WTC11 (cell line): Measurements from ENCODE around the gene CFDP1. TPM values are rescaled to one million over a fixed set of nuclear protein-coding genes. Genes with fewer than 3 reads are reported as not detected.

Source experiments
- ATAC-seq: fragments of 200-7000 bp; cut with Tn5 transposase; 2 replicates; pipeline ENCODE4 v1.10.0; 2021; ENCODE audit warnings: mild to moderate bottlenecking, moderate library complexity
- CTCF ChIA-PET: fragments of 300-600 bp; sonication (Branson Sonifier 250); formaldehyde crosslinking; loops from one replicate; lab custom pipeline; 2021; ENCODE audit warnings: antibody characterized with exemption; lab: Charles Lee
- POLR2A ChIA-PET: fragments of 350-600 bp; sonication (Branson Sonifier 250); formaldehyde crosslinking; loops from one replicate; lab custom pipeline; 2021; ENCODE audit warnings: antibody characterized with exemption; lab: Charles Lee
- DNase-seq: peaks from one replicate; pipeline ENCODE4 v3.0.0; 2021; ENCODE audit warnings: low spot score
- H3K27ac Mint-ChIP-seq: 2 replicates; pipeline ENCODE4 v1.8.0; 2021; ENCODE audit warnings: mixed read lengths
- H3K27me3 Mint-ChIP-seq: 2 replicates; pipeline ENCODE4 v1.8.0; 2021; ENCODE audit warnings: low read depth, mild to moderate bottlenecking, moderate library complexity, mixed read lengths
- H3K36me3 Mint-ChIP-seq: 2 replicates; pipeline ENCODE4 v1.8.0; 2021; ENCODE audit warnings: mixed read lengths
- H3K4me1 Mint-ChIP-seq: 2 replicates; pipeline ENCODE4 v1.8.0; 2022; ENCODE audit warnings: mixed read lengths
- H3K4me3 Mint-ChIP-seq: 2 replicates; pipeline ENCODE4 v1.8.0; 2021; ENCODE audit warnings: mild to moderate bottlenecking, moderate library complexity, mixed read lengths
- H3K9me3 Mint-ChIP-seq: 2 replicates; pipeline ENCODE4 v1.8.0; 2021; ENCODE audit warnings: mixed read lengths
- ATF1 ChIP-seq: sonication (generic); formaldehyde crosslinking; IDR thresholded peaks from 2 replicates; pipeline ENCODE4 v1.8.1; 2023; ENCODE audit warnings: mild to moderate bottlenecking, moderate library complexity, missing genetic modification reagents
- CBFB ChIP-seq: sonication (generic); formaldehyde crosslinking; IDR thresholded peaks from 2 replicates; pipeline ENCODE4 v1.8.1; 2022; ENCODE audit warnings: mild to moderate bottlenecking, low read depth, missing genetic modification reagents
- CDX4 ChIP-seq: fragments of 250-450 bp; sonication (Bioruptor Pico); IDR thresholded peaks from 2 replicates; pipeline ENCODE4 v1.9.0; 2021; ENCODE audit warnings: moderate library complexity, mild to moderate bottlenecking, inconsistent platforms, borderline replicate concordance
- CREB1 ChIP-seq: sonication (generic); formaldehyde crosslinking; IDR thresholded peaks from 2 replicates; pipeline ENCODE4 v1.8.0; 2023; ENCODE audit warnings: mild to moderate bottlenecking, missing genetic modification reagents
- CREM ChIP-seq: sonication (generic); formaldehyde crosslinking; IDR thresholded peaks from 2 replicates; pipeline ENCODE4 v1.8.1; 2022; ENCODE audit warnings: mild to moderate bottlenecking, missing genetic modification reagents, moderate library complexity
- FOXJ3 ChIP-seq: sonication (generic); formaldehyde crosslinking; IDR thresholded peaks from 2 replicates; pipeline ENCODE4 v1.9.0; 2021; ENCODE audit warnings: missing genetic modification reagents, mild to moderate bottlenecking, borderline replicate concordance
- FOXP1 ChIP-seq: sonication (generic); formaldehyde crosslinking; IDR thresholded peaks from 2 replicates; pipeline ENCODE4 v1.8.0; 2022; ENCODE audit warnings: missing genetic modification reagents, mild to moderate bottlenecking, moderate library complexity, borderline replicate concordance
- JAZF1 ChIP-seq: fragments of 250-450 bp; sonication (Bioruptor Pico); IDR thresholded peaks from 2 replicates; pipeline ENCODE4 v1.9.0; 2021; ENCODE audit warnings: moderate library complexity, mild to moderate bottlenecking, inconsistent platforms
- JUN ChIP-seq: sonication (generic); formaldehyde crosslinking; IDR thresholded peaks from 2 replicates; pipeline ENCODE4 v1.8.0; 2023; ENCODE audit warnings: mild to moderate bottlenecking, missing genetic modification reagents
- NFATC4 ChIP-seq: fragments of 250-450 bp; sonication (Bioruptor Pico); IDR thresholded peaks from 2 replicates; pipeline ENCODE4 v1.9.0; 2021; ENCODE audit warnings: mild to moderate bottlenecking
- PRRX2 ChIP-seq: fragments of 250-450 bp; sonication (Bioruptor Pico); IDR thresholded peaks from 2 replicates; pipeline ENCODE4 v1.8.0; 2021; ENCODE audit warnings: mild to moderate bottlenecking
- RELA ChIP-seq: sonication (generic); formaldehyde crosslinking; IDR thresholded peaks from 2 replicates; pipeline ENCODE4 v1.8.1; 2022; ENCODE audit warnings: missing genetic modification reagents, mild to moderate bottlenecking, borderline replicate concordance
- SOX15 ChIP-seq: fragments of 250-450 bp; sonication (Bioruptor Pico); IDR thresholded peaks from 2 replicates; pipeline ENCODE4 v1.9.0; 2021; ENCODE audit warnings: mild to moderate bottlenecking
- SP1 ChIP-seq: sonication (generic); formaldehyde crosslinking; conservative IDR thresholded peaks from 2 replicates; pipeline ENCODE4 v1.8.1; 2022; ENCODE audit warnings: missing genetic modification reagents
- TEAD1 ChIP-seq: sonication (generic); formaldehyde crosslinking; IDR thresholded peaks from 2 replicates; pipeline ENCODE4 v1.8.0; 2022; ENCODE audit warnings: mild to moderate bottlenecking, missing genetic modification reagents
- TP53 ChIP-seq: sonication (generic); formaldehyde crosslinking; IDR thresholded peaks from 2 replicates; pipeline ENCODE4 v1.8.1; 2023; ENCODE audit warnings: mild to moderate bottlenecking, missing genetic modification reagents
- ZNF396 ChIP-seq: fragments of 250-450 bp; sonication (Bioruptor Pico); IDR thresholded peaks from 2 replicates; pipeline ENCODE4 v1.8.0; 2021; ENCODE audit warnings: mild to moderate bottlenecking, moderate library complexity, borderline replicate concordance
- total RNA-seq: library from RNA; stranded (reverse); gene quantifications from 3 replicates; pipeline ENCODE4 v1.2.3, GENCODE V29; 2021
- TF ChIP-seq, protein P1 (sequence below): sonication (generic); formaldehyde crosslinking; IDR thresholded peaks from 2 replicates; pipeline ENCODE4 v1.8.0; 2023; ENCODE audit warnings: missing genetic modification reagents, mild to moderate bottlenecking, borderline replicate concordance
- TF ChIP-seq, protein P2 (sequence below): sonication (generic); formaldehyde crosslinking; IDR thresholded peaks from 2 replicates; pipeline ENCODE4 v1.8.1; 2023; ENCODE audit warnings: mild to moderate bottlenecking, missing genetic modification reagents, moderate library complexity
- TF ChIP-seq, protein P3 (sequence below): sonication (generic); formaldehyde crosslinking; IDR thresholded peaks from 2 replicates; pipeline ENCODE4 v1.8.1; 2022; ENCODE audit warnings: low read depth, mild to moderate bottlenecking, moderate library complexity, missing genetic modification reagents, borderline replicate concordance
- TF ChIP-seq, protein P4 (sequence below): sonication (generic); formaldehyde crosslinking; conservative IDR thresholded peaks from 2 replicates; pipeline ENCODE4 v1.8.1; 2023; ENCODE audit warnings: mild to moderate bottlenecking, low read depth, missing genetic modification reagents, moderate library complexity
- TF ChIP-seq, protein P5 (sequence below): sonication (generic); formaldehyde crosslinking; IDR thresholded peaks from 2 replicates; pipeline ENCODE4 v1.8.0; 2022; ENCODE audit warnings: mild to moderate bottlenecking, missing genetic modification reagents

Gene CFDP1
- total RNA-seq, 1 experiment from 2014 or later: 79.2 TPM

DNA sequence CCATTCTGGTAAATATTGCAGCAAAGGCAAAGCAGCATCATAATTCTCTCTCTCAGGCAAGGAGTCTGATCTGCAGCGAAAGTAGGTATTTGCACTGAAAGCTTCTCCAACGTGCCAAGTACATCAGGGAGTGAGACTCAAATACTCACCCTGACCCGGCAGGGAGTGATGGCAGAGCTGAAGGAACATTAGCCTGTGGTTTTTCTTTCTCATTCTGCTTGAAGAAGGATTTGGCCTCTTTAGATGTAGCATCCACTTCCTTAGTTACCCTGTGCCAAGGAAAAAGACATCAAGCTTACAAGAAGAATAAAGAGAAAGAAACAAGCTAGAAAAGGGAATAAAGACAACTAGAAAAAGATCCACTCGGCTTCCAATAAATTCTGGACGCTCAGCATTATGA lies 38.4 kb downstream of the CFDP1 start:
- H3K4me1 Mint-ChIP-seq: peaks cover 3% of the 10 kb centered on the region; the same call in 1 of the 2 replicates
- ATAC-seq: no peak
- no peak for DNase-seq
- ChIA-PET CTCF (interaction anchor here (1.9 kb wide), 1 partner anchor 10 kb away, joined by 8 read pairs; no protein-coding TSS in a partner anchor), POLR2A (no interaction called here)
- TF ChIP-seq TP53 (CRISPR knock-in tag) (no peak), NFATC4 (no peak), FOXP1 (CRISPR knock-in tag) (no peak)
- TF ChIP-seq, protein P1, sequence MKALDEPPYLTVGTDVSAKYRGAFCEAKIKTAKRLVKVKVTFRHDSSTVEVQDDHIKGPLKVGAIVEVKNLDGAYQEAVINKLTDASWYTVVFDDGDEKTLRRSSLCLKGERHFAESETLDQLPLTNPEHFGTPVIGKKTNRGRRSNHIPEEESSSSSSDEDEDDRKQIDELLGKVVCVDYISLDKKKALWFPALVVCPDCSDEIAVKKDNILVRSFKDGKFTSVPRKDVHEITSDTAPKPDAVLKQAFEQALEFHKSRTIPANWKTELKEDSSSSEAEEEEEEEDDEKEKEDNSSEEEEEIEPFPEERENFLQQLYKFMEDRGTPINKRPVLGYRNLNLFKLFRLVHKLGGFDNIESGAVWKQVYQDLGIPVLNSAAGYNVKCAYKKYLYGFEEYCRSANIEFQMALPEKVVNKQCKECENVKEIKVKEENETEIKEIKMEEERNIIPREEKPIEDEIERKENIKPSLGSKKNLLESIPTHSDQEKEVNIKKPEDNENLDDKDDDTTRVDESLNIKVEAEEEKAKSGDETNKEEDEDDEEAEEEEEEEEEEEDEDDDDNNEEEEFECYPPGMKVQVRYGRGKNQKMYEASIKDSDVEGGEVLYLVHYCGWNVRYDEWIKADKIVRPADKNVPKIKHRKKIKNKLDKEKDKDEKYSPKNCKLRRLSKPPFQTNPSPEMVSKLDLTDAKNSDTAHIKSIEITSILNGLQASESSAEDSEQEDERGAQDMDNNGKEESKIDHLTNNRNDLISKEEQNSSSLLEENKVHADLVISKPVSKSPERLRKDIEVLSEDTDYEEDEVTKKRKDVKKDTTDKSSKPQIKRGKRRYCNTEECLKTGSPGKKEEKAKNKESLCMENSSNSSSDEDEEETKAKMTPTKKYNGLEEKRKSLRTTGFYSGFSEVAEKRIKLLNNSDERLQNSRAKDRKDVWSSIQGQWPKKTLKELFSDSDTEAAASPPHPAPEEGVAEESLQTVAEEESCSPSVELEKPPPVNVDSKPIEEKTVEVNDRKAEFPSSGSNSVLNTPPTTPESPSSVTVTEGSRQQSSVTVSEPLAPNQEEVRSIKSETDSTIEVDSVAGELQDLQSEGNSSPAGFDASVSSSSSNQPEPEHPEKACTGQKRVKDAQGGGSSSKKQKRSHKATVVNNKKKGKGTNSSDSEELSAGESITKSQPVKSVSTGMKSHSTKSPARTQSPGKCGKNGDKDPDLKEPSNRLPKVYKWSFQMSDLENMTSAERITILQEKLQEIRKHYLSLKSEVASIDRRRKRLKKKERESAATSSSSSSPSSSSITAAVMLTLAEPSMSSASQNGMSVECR (CRISPR knock-in tag): no peak
- no peaks in the 10 kb centered on the region for H3K9me3 Mint-ChIP-seq
- H3K36me3 Mint-ChIP-seq: peaks cover 53% of the 10 kb centered on the region
- no peaks in the 10 kb centered on the region for H3K27me3 Mint-ChIP-seq
- 0 out of 2 replicates have a peak overlapping the region, but pooled peaks have one; percentile 22 for H3K27ac Mint-ChIP-seq
- H3K4me3 Mint-ChIP-seq: no peak overlapping the region

DNA sequence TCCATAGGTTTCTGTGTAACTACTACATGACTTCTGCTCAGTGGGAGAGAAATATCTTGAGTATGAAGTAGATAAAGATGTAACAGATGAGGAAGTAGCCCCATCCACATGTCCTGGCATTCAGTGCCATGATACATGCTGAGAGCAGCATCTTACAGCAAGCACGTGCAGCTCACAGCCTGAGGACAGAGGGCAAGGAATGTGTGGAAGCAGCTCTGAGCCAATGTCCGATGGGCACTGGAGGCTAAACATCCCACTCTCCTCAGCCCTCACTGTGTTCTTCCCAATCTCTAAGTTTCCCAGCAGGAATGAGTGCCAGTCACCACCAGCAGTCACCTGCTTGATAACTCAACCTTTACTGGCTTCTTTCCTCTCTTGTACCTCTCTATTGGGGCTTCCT lies 40.4 kb downstream of the CFDP1 start:
- Mint-ChIP-seq H3K36me3 (peaks cover 52% of the 10 kb centered on the region), H3K9me3 (no peaks in the 10 kb centered on the region), H3K27me3 (no peaks in the 10 kb centered on the region), H3K27ac (peak overlapping the region; percentile 25; the same call in 1 of the 2 replicates), H3K4me1 (peaks cover 3% of the 10 kb centered on the region; the same call in 1 of the 2 replicates), H3K4me3 (no peak overlapping the region)
- ChIA-PET CTCF (interaction anchor here (1.0 to 1.5 kb wide), 3 partner anchors 10 to 194 kb away, joined by 3 read pairs; partner anchors contain the start of gene CFDP1), POLR2A (no interaction called here)
- TF ChIP-seq FOXJ3 (CRISPR knock-in tag) (no peak), SP1 (CRISPR knock-in tag) (no peak), JAZF1 (CRISPR knock-in tag) (no peak)
- TF ChIP-seq, protein P2, sequence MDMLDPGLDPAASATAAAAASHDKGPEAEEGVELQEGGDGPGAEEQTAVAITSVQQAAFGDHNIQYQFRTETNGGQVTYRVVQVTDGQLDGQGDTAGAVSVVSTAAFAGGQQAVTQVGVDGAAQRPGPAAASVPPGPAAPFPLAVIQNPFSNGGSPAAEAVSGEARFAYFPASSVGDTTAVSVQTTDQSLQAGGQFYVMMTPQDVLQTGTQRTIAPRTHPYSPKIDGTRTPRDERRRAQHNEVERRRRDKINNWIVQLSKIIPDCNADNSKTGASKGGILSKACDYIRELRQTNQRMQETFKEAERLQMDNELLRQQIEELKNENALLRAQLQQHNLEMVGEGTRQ: no peak
- DNase-seq: no peak
- ATAC-seq: no peak

- Mint-ChIP-seq H3K4me1 (peaks cover 3% of the 10 kb centered on the region; the same call in 1 of the 2 replicates), H3K36me3 (peaks cover 54% of the 10 kb centered on the region), H3K27me3 (no peaks in the 10 kb centered on the region), H3K9me3 (no peaks in the 10 kb centered on the region), H3K4me3 (no peak overlapping the region), H3K27ac (no peak overlapping the region)
- no peak for DNase-seq
- CTCF ChIA-PET: interaction anchor here (0.6 to 1.5 kb wide), 3 partner anchors 11 to 231 kb away, joined by 3 to 4 read pairs (median 4); no protein-coding TSS in a partner anchor
- ATAC-seq: no peak
- TF ChIP-seq ATF1 (CRISPR knock-in tag) (no peak), SOX15 (CRISPR knock-in tag) (no peak), JUN (CRISPR knock-in tag) (no peak), ZNF396 (no peak), PRRX2 (no peak), RELA (CRISPR knock-in tag) (no peak), CBFB (CRISPR knock-in tag) (no peak), TEAD1 (CRISPR knock-in tag) (no peak), CREB1 (no peak), CREM (no peak), CDX4 (CRISPR knock-in tag) (no peak)
- TF ChIP-seq, protein P3, sequence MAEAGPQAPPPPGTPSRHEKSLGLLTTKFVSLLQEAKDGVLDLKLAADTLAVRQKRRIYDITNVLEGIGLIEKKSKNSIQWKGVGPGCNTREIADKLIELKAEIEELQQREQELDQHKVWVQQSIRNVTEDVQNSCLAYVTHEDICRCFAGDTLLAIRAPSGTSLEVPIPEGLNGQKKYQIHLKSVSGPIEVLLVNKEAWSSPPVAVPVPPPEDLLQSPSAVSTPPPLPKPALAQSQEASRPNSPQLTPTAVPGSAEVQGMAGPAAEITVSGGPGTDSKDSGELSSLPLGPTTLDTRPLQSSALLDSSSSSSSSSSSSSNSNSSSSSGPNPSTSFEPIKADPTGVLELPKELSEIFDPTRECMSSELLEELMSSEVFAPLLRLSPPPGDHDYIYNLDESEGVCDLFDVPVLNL (CRISPR knock-in tag): no peak
- TF ChIP-seq, protein P4, sequence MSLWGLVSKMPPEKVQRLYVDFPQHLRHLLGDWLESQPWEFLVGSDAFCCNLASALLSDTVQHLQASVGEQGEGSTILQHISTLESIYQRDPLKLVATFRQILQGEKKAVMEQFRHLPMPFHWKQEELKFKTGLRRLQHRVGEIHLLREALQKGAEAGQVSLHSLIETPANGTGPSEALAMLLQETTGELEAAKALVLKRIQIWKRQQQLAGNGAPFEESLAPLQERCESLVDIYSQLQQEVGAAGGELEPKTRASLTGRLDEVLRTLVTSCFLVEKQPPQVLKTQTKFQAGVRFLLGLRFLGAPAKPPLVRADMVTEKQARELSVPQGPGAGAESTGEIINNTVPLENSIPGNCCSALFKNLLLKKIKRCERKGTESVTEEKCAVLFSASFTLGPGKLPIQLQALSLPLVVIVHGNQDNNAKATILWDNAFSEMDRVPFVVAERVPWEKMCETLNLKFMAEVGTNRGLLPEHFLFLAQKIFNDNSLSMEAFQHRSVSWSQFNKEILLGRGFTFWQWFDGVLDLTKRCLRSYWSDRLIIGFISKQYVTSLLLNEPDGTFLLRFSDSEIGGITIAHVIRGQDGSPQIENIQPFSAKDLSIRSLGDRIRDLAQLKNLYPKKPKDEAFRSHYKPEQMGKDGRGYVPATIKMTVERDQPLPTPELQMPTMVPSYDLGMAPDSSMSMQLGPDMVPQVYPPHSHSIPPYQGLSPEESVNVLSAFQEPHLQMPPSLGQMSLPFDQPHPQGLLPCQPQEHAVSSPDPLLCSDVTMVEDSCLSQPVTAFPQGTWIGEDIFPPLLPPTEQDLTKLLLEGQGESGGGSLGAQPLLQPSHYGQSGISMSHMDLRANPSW: no peak
- TF ChIP-seq, protein P5, sequence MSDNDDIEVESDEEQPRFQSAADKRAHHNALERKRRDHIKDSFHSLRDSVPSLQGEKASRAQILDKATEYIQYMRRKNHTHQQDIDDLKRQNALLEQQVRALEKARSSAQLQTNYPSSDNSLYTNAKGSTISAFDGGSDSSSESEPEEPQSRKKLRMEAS: no peak
- POLR2A ChIA-PET: interaction anchor here (0.6 kb wide), 1 partner anchor 191 kb away, joined by 3 read pairs; no protein-coding TSS in a partner anchor
Measured at GRCh38 chr16:75390926-75391653, 42.2 kb downstream of the CFDP1 start.
